T-cell (primary cell): ENCODE data around the gene CLDN34. TPM values are rescaled to one million over a fixed set of nuclear protein-coding genes. Genes with fewer than 3 reads are reported as not detected.

Experiments
- ATAC-seq, 4 experiments: fragments of 200-7000 bp in 3 of 4; fragments of 150-1000 bp in 1 of 4; cut with Tn5 transposase; replicated peaks in 1 of 4; 1 replicate in 3 of 4; 2 replicates in 1 of 4; pipeline ENCODE4 v1.10.0; 2021; ENCODE audit warnings: moderate library complexity in 3 of 4, mild to moderate bottlenecking in 2 of 4, moderate number of reproducible peaks in 1 of 4
- CTCF ChIA-PET, 2 donors: fragments of 300-600 bp; sonication (Branson Sonifier 250); formaldehyde crosslinking; loops; one replicate each; lab custom pipeline; 2022; ENCODE audit warnings: antibody characterized with exemption in 2 of 2; lab: Charles Lee
- POLR2A ChIA-PET, 2 donors: fragments of 300-600 bp; sonication (Branson Sonifier 250); formaldehyde crosslinking; loops; one replicate each; lab custom pipeline; 2022; ENCODE audit warnings: antibody characterized with exemption in 2 of 2; lab: Charles Lee
- DNase-seq, 35 experiments: peaks; one replicate each; pipeline versions ENCODE4 v3.0.0 to v3.0.0-alpha.2; 2013 to 2023
- H3K27ac ChIP-seq: one replicate; pipeline ENCODE4 v1.5.1; 2013; ENCODE audit warnings: low read length
- H3K27me3 ChIP-seq, 2 experiments: replicated peaks in 1 of 2; 1 replicate in 1 of 2; 2 replicates in 1 of 2; pipeline versions ENCODE4 v1.6.1 to v1.7.0; 2013; ENCODE audit warnings: low read length in 1 of 2, mixed read lengths in 1 of 2; ENCODE audit not compliant: control insufficient read depth in 2 of 2, insufficient read depth in 2 of 2; ENCODE audit errors: extremely low read depth in 1 of 2
- H3K36me3 ChIP-seq, 2 donors: 1 replicate in 1 of 2; 2 replicates in 1 of 2; pipeline versions ENCODE4 v1.6.1 to v1.7.0; 2013; ENCODE audit warnings: low read length in 1 of 2; ENCODE audit not compliant: control insufficient read depth in 2 of 2, insufficient read depth in 1 of 2; ENCODE audit errors: extremely low read depth in 1 of 2
- H3K4me1 ChIP-seq, 2 experiments: 1 replicate in 1 of 2; 2 replicates in 1 of 2; pipeline versions ENCODE4 v1.6.1 to v1.7.0; 2013; ENCODE audit warnings: low read length in 2 of 2, mixed read lengths in 1 of 2; ENCODE audit not compliant: insufficient read depth in 2 of 2, control insufficient read depth in 1 of 2; ENCODE audit errors: extremely low read depth in 1 of 2
- H3K4me3 ChIP-seq, 2 donors: 1 replicate in 1 of 2; 2 replicates in 1 of 2; pipeline versions ENCODE4 v1.5.1 to v1.7.0; 2013; ENCODE audit warnings: mild to moderate bottlenecking in 2 of 2, low read length in 1 of 2, moderate library complexity in 1 of 2; ENCODE audit not compliant: control insufficient read depth in 1 of 2; ENCODE audit errors: extremely low read depth in 1 of 2
- H3K9me3 ChIP-seq: 2 replicates; pipeline ENCODE4 v1.7.0; 2013
- H3K27ac Mint-ChIP-seq, 2 donors: one replicate each; pipeline ENCODE4 v1.8.0; 2020 to 2021; ENCODE audit warnings: mild to moderate bottlenecking in 2 of 2, mixed read lengths in 2 of 2
- H3K27me3 Mint-ChIP-seq, 2 donors: one replicate each; pipeline ENCODE4 v1.8.0; 2021 to 2022; ENCODE audit warnings: mixed read lengths in 2 of 2
- H3K36me3 Mint-ChIP-seq: one replicate; pipeline ENCODE4 v1.8.0; 2021; ENCODE audit warnings: mixed read lengths
- H3K4me1 Mint-ChIP-seq, 3 donors: one replicate each; pipeline ENCODE4 v1.8.0; 2020 to 2022; ENCODE audit warnings: mixed read lengths in 3 of 3, mild to moderate bottlenecking in 1 of 3
- H3K4me3 Mint-ChIP-seq, 3 donors: one replicate each; pipeline ENCODE4 v1.8.0; 2020 to 2022; ENCODE audit warnings: mild to moderate bottlenecking in 3 of 3, mixed read lengths in 3 of 3, moderate library complexity in 3 of 3
- H3K9me3 Mint-ChIP-seq, 3 donors: one replicate each; pipeline ENCODE4 v1.8.0; 2020 to 2022; ENCODE audit warnings: mixed read lengths in 3 of 3
- WGBS: methylation state at CpG from one replicate; pipeline ENCODE4 v1.1.5; 2013; ENCODE audit warnings: missing lambda C conversion rate; ENCODE audit not compliant: insufficient coverage; 5-methylcytosine and 5-hydroxymethylcytosine counted together
- total RNA-seq, 35 experiments: library from RNA in 6 of 35; stranded (reverse) in 6 of 35; fragments of 120-200 nt in 1 of 35; gene quantifications; one replicate each; pipeline versions ENCODE4 v1.2.1 to v1.2.4 and lab custom pipeline; 2013 to 2026

CLDN34 gene
- total RNA-seq, 5 donors from 2014 or later (not counting 1 experiment from before 2014, with no cell fraction given) = not detected

GRCh38 chrX:9957743-9958142, 9.4 kb upstream of the CLDN34 start:
- no peaks in the 10 kb centered on the region for H3K4me1 Mint-ChIP-seq
- no peak overlapping the region for H3K27ac ChIP-seq
- no peak for DNase-seq
- ChIA-PET POLR2A (no interaction called here), CTCF (no interaction called here)
- no CpG with 5 or more reads among the region's 9 CpGs for WGBS
- no peak overlapping the region for H3K27ac Mint-ChIP-seq
- H3K4me3 Mint-ChIP-seq = no peak overlapping the region
- H3K4me3 ChIP-seq = no peak overlapping the region
- no peaks in the 10 kb centered on the region for H3K36me3 Mint-ChIP-seq
- no peaks in the 10 kb centered on the region for H3K4me1 ChIP-seq
- H3K9me3 ChIP-seq = no peaks in the 10 kb centered on the region
- ATAC-seq = no peak
- H3K27me3 Mint-ChIP-seq = peaks cover 8 to 12% of the 10 kb centered on the region in 2 donors
- H3K36me3 ChIP-seq = no peaks in the 10 kb centered on the region
- H3K9me3 Mint-ChIP-seq = peaks cover 0 to 6% (median 5%) of the 10 kb centered on the region in 3 donors
- H3K27me3 ChIP-seq = peaks cover 0 to 4% of the 10 kb centered on the region in 2 experiments

GRCh38 chrX:9958183-9958582, 9.0 kb upstream of the CLDN34 start:
- no peaks in the 10 kb centered on the region for H3K36me3 Mint-ChIP-seq
- no peak overlapping the region for H3K4me3 Mint-ChIP-seq
- H3K9me3 Mint-ChIP-seq = peaks cover 0 to 6% (median 5%) of the 10 kb centered on the region in 3 donors
- Histone ChIP-seq H3K9me3 (no peaks in the 10 kb centered on the region), H3K36me3 (no peaks in the 10 kb centered on the region), H3K27me3 (peaks cover 0 to 4% of the 10 kb centered on the region in 2 experiments), H3K4me1 (no peaks in the 10 kb centered on the region), H3K27ac (no peak overlapping the region), H3K4me3 (no peak overlapping the region)
- H3K4me1 Mint-ChIP-seq = no peaks in the 10 kb centered on the region
- POLR2A ChIA-PET = no interaction called here
- CTCF ChIA-PET = no interaction called here
- peaks cover 8 to 12% of the 10 kb centered on the region in 2 donors for H3K27me3 Mint-ChIP-seq
- ATAC-seq (no peak), DNase-seq (no peak)
- no CpG with 5 or more reads among the region's 5 CpGs for WGBS
- no peak overlapping the region for H3K27ac Mint-ChIP-seq

GRCh38 chrX:9961750-9962149, 5.4 kb upstream of the CLDN34 start:
- Histone ChIP-seq H3K9me3 (no peaks in the 10 kb centered on the region), H3K36me3 (no peaks in the 10 kb centered on the region), H3K4me3 (no peak overlapping the region), H3K27ac (no peak overlapping the region), H3K27me3 (peaks cover 0 to 4% of the 10 kb centered on the region in 2 experiments), H3K4me1 (no peaks in the 10 kb centered on the region)
- no peaks in the 10 kb centered on the region for H3K36me3 Mint-ChIP-seq
- H3K27me3 Mint-ChIP-seq = peaks cover 13 to 17% of the 10 kb centered on the region in 2 donors
- H3K9me3 Mint-ChIP-seq = peaks cover 0 to 4% (median 0%) of the 10 kb centered on the region in 3 donors
- no peak overlapping the region for H3K27ac Mint-ChIP-seq
- POLR2A ChIA-PET = no interaction called here
- 70% methylated on average over 2 of the region's 5 CpGs for WGBS
- no peaks in the 10 kb centered on the region for H3K4me1 Mint-ChIP-seq
- no peak overlapping the region for H3K4me3 Mint-ChIP-seq
- CTCF ChIA-PET = no interaction called here
- no peak for DNase-seq
- no peak for ATAC-seq

DNA sequence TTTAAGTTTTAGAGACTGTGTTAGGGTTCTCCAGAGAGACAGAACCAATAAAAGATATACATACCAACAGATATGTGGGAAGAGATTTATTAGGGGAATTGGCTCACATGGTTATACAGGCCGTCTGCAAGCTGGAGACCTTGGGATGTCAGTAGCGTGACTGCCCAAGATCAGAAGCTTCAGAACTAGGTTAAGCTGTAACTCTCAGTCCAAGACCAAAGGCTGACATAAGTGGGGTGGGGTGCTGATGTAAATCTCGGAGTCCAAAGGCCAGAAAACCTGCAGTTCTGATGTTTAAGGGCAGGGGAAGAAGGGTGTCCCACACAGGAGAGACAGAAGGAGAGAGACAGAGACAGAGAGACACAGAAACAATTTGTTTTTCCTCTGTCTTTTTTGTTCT, 10.5 kb downstream of the CLDN34 start:
- H3K4me3 Mint-ChIP-seq = no peak overlapping the region
- H3K36me3 ChIP-seq = no peaks in the 10 kb centered on the region
- H3K4me3 ChIP-seq = no peak overlapping the region
- no peak for DNase-seq
- no peaks in the 10 kb centered on the region for H3K9me3 Mint-ChIP-seq
- H3K27me3 Mint-ChIP-seq = peaks cover 0 to 15% of the 10 kb centered on the region in 2 donors
- no peak overlapping the region for H3K27ac ChIP-seq
- no CpG with 5 or more reads among the region's 3 CpGs for WGBS
- H3K27me3 ChIP-seq = no peaks in the 10 kb centered on the region
- H3K4me1 Mint-ChIP-seq = no peaks in the 10 kb centered on the region
- ATAC-seq = no peak
- ChIA-PET POLR2A (no interaction called here), CTCF (no interaction called here)
- no peak overlapping the region for H3K27ac Mint-ChIP-seq
- no peaks in the 10 kb centered on the region for H3K36me3 Mint-ChIP-seq
- H3K9me3 ChIP-seq = no peaks in the 10 kb centered on the region
- H3K4me1 ChIP-seq = no peaks in the 10 kb centered on the region

- Mint-ChIP-seq H3K4me3 (no peak overlapping the region), H3K36me3 (no peaks in the 10 kb centered on the region), H3K4me1 (no peaks in the 10 kb centered on the region), H3K27ac (no peak overlapping the region), H3K9me3 (no peaks in the 10 kb centered on the region), H3K27me3 (peaks cover 0 to 19% of the 10 kb centered on the region in 2 donors)
- no peaks in the 10 kb centered on the region for H3K4me1 ChIP-seq
- no peak overlapping the region for H3K4me3 ChIP-seq
- no peaks in the 10 kb centered on the region for H3K36me3 ChIP-seq
- CTCF ChIA-PET = no interaction called here
- no peaks in the 10 kb centered on the region for H3K9me3 ChIP-seq
- no peaks in the 10 kb centered on the region for H3K27me3 ChIP-seq
- POLR2A ChIA-PET = interaction anchor here in 1 of 2 donors (0.6 kb wide), 1 partner anchor 113 kb away, joined by 7 read pairs; no protein-coding TSS in a partner anchor
- no CpG with 5 or more reads among the region's 7 CpGs for WGBS
- H3K27ac ChIP-seq = no peak overlapping the region
- ATAC-seq (no peak), DNase-seq (no peak)
Measured at GRCh38 chrX:9980401-9980800, 13.2 kb downstream of the CLDN34 start.

GRCh38 chrX:9980927-9981326, 13.8 kb downstream of the CLDN34 start:
- Mint-ChIP-seq H3K27me3 (peaks cover 0 to 21% of the 10 kb centered on the region in 2 donors), H3K27ac (peak overlapping the region in 1 of 2 donors; percentile 4), H3K4me1 (no peaks in the 10 kb centered on the region), H3K36me3 (no peaks in the 10 kb centered on the region), H3K9me3 (no peaks in the 10 kb centered on the region), H3K4me3 (no peak overlapping the region)
- ATAC-seq (no peak), DNase-seq (no peak)
- Histone ChIP-seq H3K4me3 (no peak overlapping the region), H3K9me3 (no peaks in the 10 kb centered on the region), H3K27me3 (no peaks in the 10 kb centered on the region), H3K27ac (no peak overlapping the region), H3K36me3 (no peaks in the 10 kb centered on the region), H3K4me1 (no peaks in the 10 kb centered on the region)
- WGBS = no CpG with 5 or more reads among the region's 5 CpGs
- CTCF ChIA-PET = no interaction called here
- POLR2A ChIA-PET = no interaction called here

GRCh38 chrX:9983441-9983840, 16.3 kb downstream of the CLDN34 start:
- H3K27ac Mint-ChIP-seq = no peak overlapping the region
- no peak for ATAC-seq
- H3K9me3 Mint-ChIP-seq = no peaks in the 10 kb centered on the region
- H3K4me3 ChIP-seq = no peak overlapping the region
- WGBS = 75% methylated on average over 9 of the region's 18 CpGs
- DNase-seq = no peak
- H3K27me3 ChIP-seq = no peaks in the 10 kb centered on the region
- H3K36me3 Mint-ChIP-seq = no peaks in the 10 kb centered on the region
- no peaks in the 10 kb centered on the region for H3K4me1 Mint-ChIP-seq
- H3K27me3 Mint-ChIP-seq = peaks cover 0 to 14% of the 10 kb centered on the region in 2 donors
- H3K9me3 ChIP-seq = no peaks in the 10 kb centered on the region
- ChIA-PET POLR2A (no interaction called here), CTCF (no interaction called here)
- H3K27ac ChIP-seq = no peak overlapping the region
- no peaks in the 10 kb centered on the region for H3K36me3 ChIP-seq
- no peak overlapping the region for H3K4me3 Mint-ChIP-seq
- H3K4me1 ChIP-seq = no peaks in the 10 kb centered on the region
